Spleen (tissue), 7 donors: Measurements from ENCODE around the gene HEATR1.

Source experiments
- CTCF ChIP-seq, 11 experiments: fragments of 200-600 bp in 7 of 11; fragments of 450-650 bp in 4 of 11; sonication (generic) in 4 of 11; IDR thresholded peaks in 8 of 11; conservative IDR thresholded peaks in 3 of 11; 1 replicate in 7 of 11; 2 replicates in 4 of 11; pipeline versions ENCODE4 v1.4.0 to v1.8.0; 2016 to 2021; ENCODE audit warnings: antibody characterized with exemption in 11 of 11, inconsistent platforms in 4 of 11, mild to moderate bottlenecking in 1 of 11
- POLR2A ChIP-seq, 3 donors: fragments of 450-650 bp; IDR thresholded peaks; one replicate each; pipeline ENCODE4 v1.5.1; 2017; ENCODE audit warnings: antibody characterized with exemption in 3 of 3, mild to moderate bottlenecking in 1 of 3
- donor health status: DM: no; HTN: no; CAD: no; lungs with moderate emphysema.
- donor health status: DM: no; HTN: no; CAD: no.
- donor health status: DM: no; HTN: no; CAD: no.

- TF ChIP-seq POLR2A (IDR thresholded peaks at IDR 0.05): no peak
- no peak for TF ChIP-seq CTCF (IDR thresholded peaks at IDR 0.05 in 8 of 11, conservative IDR thresholded peaks at IDR 0.05 in 3 of 11)
These were observed 28.8 kb downstream of the HEATR1 start for GRCh38 chr1:236575523-236575922.
